ENCODE measurements around the gene NPEPPS.
"Not testable (repeated sequence)": the region's sequence is repeated elsewhere in the genome, so short reads cannot be mapped to it uniquely, and the experiment has no call there.

GRCh38 chr17:47511701-47512146, 19.2 kb upstream of the NPEPPS start:
- not testable (repeated sequence) for TF ChIP-seq CTCF (tag by site-specific recombination; IDR thresholded peaks at IDR 0.05); KLF1 (tag by site-specific recombination; IDR thresholded peaks at IDR 0.05); BCL11A (tag by site-specific recombination; IDR thresholded peaks at IDR 0.05; ENCODE audit: low read depth); ZNF416 (tag by site-specific recombination; IDR thresholded peaks at IDR 0.05); HOXA7 (CRISPR knock-in tag; IDR thresholded peaks at IDR 0.05; ENCODE audit: borderline replicate concordance); ZSCAN5A (tag by site-specific recombination; IDR thresholded peaks at IDR 0.05); PATZ1 (tag by site-specific recombination; IDR thresholded peaks at IDR 0.05)

All from HEK293 (cell line).